H1 (cell line): ENCODE data around the gene SLC48A1. TPM values are rescaled to one million over a fixed set of nuclear protein-coding genes. Genes with fewer than 3 reads are reported as not detected.
A peak's percentile ranks its signal among the peaks of the same experiment; 100 is the strongest.

Experiments
- CTCF ChIA-PET: fragments of 300-600 bp; sonication (Branson Sonifier 250); formaldehyde crosslinking; loops from one replicate; lab custom pipeline; 2021; ENCODE audit not compliant: partially characterized antibody; lab: Charles Lee
- POLR2A ChIA-PET: fragments of 300-600 bp; sonication (Branson Sonifier 250); formaldehyde crosslinking; loops from one replicate; lab custom pipeline; 2021; ENCODE audit warnings: inconsistent platforms; ENCODE audit not compliant: partially characterized antibody; lab: Charles Lee
- DNase-seq, 2 experiments: peaks; one replicate each; pipeline versions ENCODE4 v3.0.0 to v3.0.0-alpha.2; 2010 to 2022; ENCODE audit warnings: low spot score in 2 of 2, low read depth in 1 of 2, mixed read lengths in 1 of 2
- FAIRE-seq: peaks from 2 replicates; lab custom pipeline; 2011; peaks lifted over from hg19 to GRCh38; lab: Jason Lieb, UNC
- H2AFZ ChIP-seq: 2 replicates; pipeline ENCODE4 v1.8.1; 2012; ENCODE audit warnings: low read length, inconsistent platforms
- H2AK5ac ChIP-seq: 2 replicates; pipeline ENCODE4 v1.6.1; 2013; ENCODE audit warnings: low read depth, low read length
- H2BK120ac ChIP-seq: replicated peaks from 2 replicates; pipeline ENCODE3; 2013; ENCODE audit warnings: low read depth, low read length, inconsistent platforms
- H2BK12ac ChIP-seq: 2 replicates; pipeline ENCODE4 v1.6.1; 2013; ENCODE audit warnings: low read depth, low read length
- H2BK15ac ChIP-seq: 2 replicates; pipeline ENCODE4 v1.6.1; 2013; ENCODE audit warnings: low read length
- H2BK20ac ChIP-seq: 2 replicates; pipeline ENCODE4 v1.6.1; 2013; ENCODE audit warnings: low read length
- H2BK5ac ChIP-seq: 2 replicates; pipeline ENCODE4 v1.6.1; 2013; ENCODE audit warnings: low read depth, low read length
- H3K14ac ChIP-seq: 2 replicates; pipeline ENCODE4 v1.6.1; 2013; ENCODE audit warnings: inconsistent platforms; ENCODE audit not compliant: insufficient read length
- H3K18ac ChIP-seq: 2 replicates; pipeline ENCODE4 v1.6.1; 2013; ENCODE audit warnings: low read length; ENCODE audit errors: extremely low read depth
- H3K23ac ChIP-seq: 2 replicates; pipeline ENCODE4 v1.6.1; 2013; ENCODE audit warnings: inconsistent platforms; ENCODE audit not compliant: insufficient read length
- H3K23me2 ChIP-seq: 2 replicates; pipeline ENCODE4 v1.6.1; 2013; ENCODE audit warnings: low read depth, low read length
- H3K27ac ChIP-seq: 2 replicates; pipeline ENCODE4 v1.6.1; 2011; ENCODE audit warnings: low read depth, low read length, inconsistent platforms
- H3K27me3 ChIP-seq, 4 experiments: replicated peaks in 1 of 4; 1 replicate in 1 of 4; 2 replicates in 3 of 4; pipeline versions ENCODE4 v1.6.1 to v1.8.1; 2011 to 2013; ENCODE audit warnings: low read length in 3 of 4, mild to moderate bottlenecking in 3 of 4, inconsistent platforms in 2 of 4, mixed read lengths in 2 of 4, moderate library complexity in 1 of 4; ENCODE audit not compliant: control insufficient read depth in 3 of 4, insufficient read depth in 3 of 4; ENCODE audit errors: extremely low read depth in 1 of 4
- H3K36me3 ChIP-seq, 4 experiments: 2 replicates each; pipeline versions ENCODE4 v1.6.1 to v1.8.1; 2011 to 2013; ENCODE audit warnings: mild to moderate bottlenecking in 4 of 4, low read length in 3 of 4, moderate library complexity in 2 of 4, control low read depth in 1 of 4, inconsistent platforms in 1 of 4; ENCODE audit not compliant: insufficient read depth in 4 of 4, control insufficient read depth in 2 of 4
- H3K4ac ChIP-seq: replicated peaks from 2 replicates; pipeline ENCODE3; 2013; ENCODE audit warnings: low read length, low read depth, mixed read lengths, inconsistent platforms; ENCODE audit not compliant: insufficient read length
- H3K4me1 ChIP-seq, 4 experiments: replicated peaks in 1 of 4; 1 replicate in 1 of 4; 2 replicates in 3 of 4; pipeline versions ENCODE4 v1.6.1 to v1.8.1; 2011 to 2013; ENCODE audit warnings: low read length in 3 of 4, inconsistent platforms in 2 of 4, mixed read lengths in 1 of 4; ENCODE audit not compliant: insufficient read depth in 4 of 4, control insufficient read depth in 3 of 4
- H3K4me2 ChIP-seq, 2 experiments: 2 replicates each; pipeline versions ENCODE4 v1.6.1 to v1.8.1; 2011 to 2013; ENCODE audit warnings: low read depth in 2 of 2, low read length in 2 of 2, control low read depth in 1 of 2, inconsistent platforms in 1 of 2, mild to moderate bottlenecking in 1 of 2; ENCODE audit not compliant: insufficient read depth in 1 of 2
- H3K4me3 ChIP-seq, 4 experiments: fragments of 200-600, 300-600 bp in 1 of 4; sonication (generic), shearing (Covaris generic), sonication (Bioruptor Twin) in 1 of 4; 2 replicates each; pipeline versions ENCODE4 v1.5.1 to v1.8.1; 2011 to 2016; ENCODE audit warnings: low read length in 4 of 4, low read depth in 3 of 4, control low read depth in 2 of 4, inconsistent platforms in 2 of 4, mild to moderate bottlenecking in 2 of 4, mixed read lengths in 1 of 4, moderate library complexity in 1 of 4; ENCODE audit not compliant: insufficient read depth in 2 of 4; ENCODE audit errors: extremely low read depth in 1 of 4
- H3K56ac ChIP-seq: replicated peaks from 2 replicates; pipeline ENCODE3; 2013; ENCODE audit warnings: low read depth, mild to moderate bottlenecking, mixed read lengths, low read length, inconsistent platforms; ENCODE audit not compliant: insufficient read length
- H3K79me1 ChIP-seq: 2 replicates; pipeline ENCODE4 v1.6.1; 2013; ENCODE audit warnings: low read depth, low read length, control low read depth
- H3K79me2 ChIP-seq, 2 experiments: 2 replicates each; pipeline versions ENCODE4 v1.6.1 to v1.8.1; 2012 to 2013; ENCODE audit warnings: low read length in 2 of 2, mild to moderate bottlenecking in 2 of 2, inconsistent platforms in 1 of 2; ENCODE audit not compliant: insufficient read depth in 2 of 2, control insufficient read depth in 1 of 2
- H3K9ac ChIP-seq, 4 experiments: replicated peaks in 1 of 4; 1 replicate in 1 of 4; 2 replicates in 3 of 4; pipeline versions ENCODE4 v1.6.1 to v1.8.1; 2011 to 2013; ENCODE audit warnings: low read depth in 3 of 4, low read length in 3 of 4, control low read depth in 2 of 4, mild to moderate bottlenecking in 2 of 4, moderate library complexity in 2 of 4, inconsistent platforms in 1 of 4; ENCODE audit errors: extremely low read depth in 1 of 4
- H3K9me3 ChIP-seq, 2 experiments: 2 replicates each; pipeline versions ENCODE4 v1.6.1 to v1.8.1; 2012 to 2013; ENCODE audit warnings: mild to moderate bottlenecking in 2 of 2, moderate library complexity in 2 of 2, control low read depth in 1 of 2, inconsistent platforms in 1 of 2, low read depth in 1 of 2, low read length in 1 of 2, mixed read lengths in 1 of 2; ENCODE audit not compliant: insufficient read depth in 2 of 2
- H4K20me1 ChIP-seq, 2 experiments: replicated peaks in 1 of 2; 2 replicates each; pipeline versions ENCODE3 to v1.8.1; 2011 to 2013; ENCODE audit warnings: inconsistent platforms in 2 of 2, low read length in 2 of 2, mild to moderate bottlenecking in 1 of 2; ENCODE audit not compliant: insufficient read depth in 2 of 2, control insufficient read depth in 1 of 2
- H4K5ac ChIP-seq: 2 replicates; pipeline ENCODE4 v1.6.1; 2013; ENCODE audit warnings: low read length, low read depth, mixed read lengths, inconsistent platforms; ENCODE audit not compliant: insufficient read length
- H4K8ac ChIP-seq: 2 replicates; pipeline ENCODE4 v1.8.0; 2013; ENCODE audit warnings: mild to moderate bottlenecking, moderate library complexity, low read length, inconsistent platforms; ENCODE audit not compliant: insufficient read depth; ENCODE audit errors: extremely low read depth
- H4K91ac ChIP-seq: replicated peaks from 2 replicates; pipeline ENCODE3; 2013; ENCODE audit warnings: low read length, mixed read lengths, inconsistent platforms; ENCODE audit not compliant: insufficient read length
- WGBS, 2 experiments: shearing (Covaris generic) in 1 of 2; methylation state at CpG; one replicate each; pipeline versions ENCODE4 v1.1.6 to v1.1.7; 2013 to 2015; ENCODE audit warnings: low lambda C conversion rate in 2 of 2, mixed read lengths in 2 of 2, inconsistent platforms in 1 of 2, low coverage in 1 of 2, missing lambda C conversion rate in 1 of 2; ENCODE audit not compliant: insufficient replicate concordance in 2 of 2, insufficient coverage in 1 of 2, insufficient read length in 1 of 2; ENCODE audit errors: extremely low coverage in 1 of 2, missing lambda C conversion rate in 1 of 2; 5-methylcytosine and 5-hydroxymethylcytosine counted together
- polyA plus RNA-seq, 7 experiments: library from polyadenylated mRNA; depleted of rRNA in 3 of 7; stranded (reverse) in 5 of 7; unstranded in 2 of 7; fragments of >200 nt in 5 of 7; fragments of 200-250 nt in 2 of 7; gene quantifications; 1 replicate in 5 of 7; 2 replicates in 1 of 7; 4 replicates in 1 of 7; pipeline versions ENCODE4 v1.2.1 to v1.2.3, GENCODE V29; 2011 to 2013; ENCODE audit warnings: missing spikeins in 2 of 7, mixed read lengths in 2 of 7
- total RNA-seq: library from RNA; stranded (reverse); fragmentation: NEBNext Ultra II Directional; extraction: Animal tissue kit (Norgen Biotek cat#: 25700); gene quantifications from 2 replicates; pipeline ENCODE4 v1.2.1, GENCODE V29; 2021

SLC48A1 gene
- total and polyA plus RNA-seq, 2 of the 8 experiments (the other 6 are each of a cell fraction or from before 2014, with no cell fraction given), result 9.5 to 14.1 TPM

- Histone ChIP-seq H2BK120ac (no peak overlapping the region), H3K14ac (no peak overlapping the region), H3K4me2 (no peak overlapping the region), H2BK12ac (peak overlapping the region; percentile 71; the same call in 1 of the 2 replicates), H4K20me1 (no peaks in the 10 kb centered on the region), H3K4me1 (peaks cover 14 to 27% (median 16%) of the 10 kb centered on the region in 4 experiments), H2BK5ac (0 out of 2 replicates have a peak overlapping the region, but pooled peaks have one; percentile 42), H3K23ac (no peak overlapping the region), H3K36me3 (no peaks in the 10 kb centered on the region), H3K4me3 (no peak overlapping the region), H3K4ac (no peak overlapping the region), H3K27me3 (peaks cover 0 to 2% (median 0%) of the 10 kb centered on the region in 4 experiments; a peak in 2 of 7 replicates), H3K18ac (no peak overlapping the region), H2AK5ac (no peak overlapping the region), H4K5ac (no peak overlapping the region), H3K56ac (no peak overlapping the region), H2BK20ac (peak overlapping the region; percentile 18; the same call in 1 of the 2 replicates), H3K79me2 (no peaks in the 10 kb centered on the region), H3K27ac (no peak overlapping the region), H2AFZ (no peak overlapping the region), H4K91ac (no peak overlapping the region), H3K9ac (no peak overlapping the region), H3K9me3 (no peaks in the 10 kb centered on the region), H3K79me1 (no peaks in the 10 kb centered on the region), H3K23me2 (peaks cover 8% of the 10 kb centered on the region; the same call in 1 of the 2 replicates), H4K8ac (no peak overlapping the region), H2BK15ac (no peak overlapping the region)
- WGBS, 2 experiments, result 90% methylated on average over 8 of the region's 12 CpGs; no CpG with 5 or more reads in 1 of the 2 experiments
- CTCF ChIA-PET, result interaction anchor here (0.9 to 64.6 kb wide), 10 partner anchors 7 to 87 kb away, joined by 3 to 2442 read pairs (median 16); partner anchors contain the start of genes ENDOU and SLC48A1
- POLR2A ChIA-PET, result interaction anchor here (1.1 to 5.6 kb wide), 9 partner anchors 8 to 63 kb away, joined by 3 to 78 read pairs (median 4); partner anchors contain the start of gene SLC48A1
- no peak for FAIRE-seq
- DNase-seq, result no peak
Measured at GRCh38 chr12:47755655-47756562, 17.1 kb upstream of the SLC48A1 start.
